Upper lobe of left lung (tissue), 4 donors: ENCODE results near the gene LCE1A.

Source experiments
- CTCF ChIP-seq, 6 experiments: fragments of 450-650 bp in 4 of 6; fragments of 200-600 bp in 2 of 6; sonication (generic) in 2 of 6; IDR thresholded peaks; one replicate each; pipeline ENCODE4 v1.5.1; 2016 to 2019; ENCODE audit warnings: antibody characterized with exemption in 6 of 6
- EP300 ChIP-seq, 4 donors: sonication (generic); formaldehyde crosslinking; IDR thresholded peaks; one replicate each; pipeline ENCODE4 v1.5.1; 2017; ENCODE audit warnings: antibody characterized with exemption in 4 of 4, control low read depth in 2 of 4
- POLR2A ChIP-seq, 4 donors: fragments of 450-650 bp; IDR thresholded peaks; one replicate each; pipeline ENCODE4 v1.5.1; 2016 to 2017; ENCODE audit warnings: antibody characterized with exemption in 4 of 4, mild to moderate bottlenecking in 2 of 4

GRCh38 chr1:152842556-152842955 lies 15.3 kb downstream of the LCE1A start, which contains the start of gene LCE6A:
- TF ChIP-seq CTCF (IDR thresholded peaks at IDR 0.05) (no peak), EP300 (IDR thresholded peaks at IDR 0.05) (no peak), POLR2A (IDR thresholded peaks at IDR 0.05) (no peak)
